HepG2 (cell line): ENCODE data around the gene MFN2. TPM values are rescaled to one million over a fixed set of nuclear protein-coding genes. Genes with fewer than 3 reads are reported as not detected.

ENCODE experiments used
- ATAC-seq: fragments of 200-7000 bp; cut with Tn5 transposase; 3 replicates; pipeline ENCODE4 v1.9.1; 2020; ENCODE audit warnings: mild to moderate bottlenecking, moderate library complexity
- BruUV-seq: library from RNA; stranded (reverse); fragments of 400-500 nt; replicated peaks from 2 replicates; lab custom pipeline; 2021; lab: Mats Ljungman, UMichigan
- CTCF ChIA-PET: fragments of 300-600 bp; formaldehyde crosslinking; extraction: SDS; loops from one replicate; lab custom pipeline; 2021; ENCODE audit warnings: low total read pairs, inconsistent platforms, low intra/inter-chr PET ratio; lab: Yijun Ruan, JAX
- POLR2A ChIA-PET: fragments of 350-600 bp; sonication (Branson Sonifier 250); formaldehyde crosslinking; loops from one replicate; lab custom pipeline; 2020; ENCODE audit warnings: antibody characterized with exemption, inconsistent platforms; lab: Yijun Ruan, JAX
- DNase-seq: peaks from one replicate; pipeline ENCODE4 v3.0.0-alpha.2; 2015; ENCODE audit warnings: low spot score
- FAIRE-seq: peaks from 3 replicates; lab custom pipeline; 2011; peaks lifted over from hg19 to GRCh38; lab: Jason Lieb, UNC
- H2AFZ ChIP-seq: one replicate; pipeline ENCODE4 v1.6.1; 2011; ENCODE audit warnings: low read length, inconsistent platforms
- H3K27ac ChIP-seq: fragments of 300-600 bp; 3 replicates; pipeline ENCODE4 v1.8.0; 2011; ENCODE audit warnings: mixed run types, mild to moderate bottlenecking, mixed read lengths, low read length, inconsistent platforms; ENCODE audit not compliant: insufficient read depth; ENCODE audit errors: extremely low read length
- H3K27me3 ChIP-seq, 2 experiments: fragments of 200-600 bp in 1 of 2; 2 replicates in 1 of 2; 3 replicates in 1 of 2; pipeline versions ENCODE4 v1.6.0 to v1.8.0; 2011; ENCODE audit warnings: low read length in 2 of 2, mild to moderate bottlenecking in 2 of 2, moderate library complexity in 2 of 2, inconsistent platforms in 1 of 2; ENCODE audit not compliant: insufficient read depth in 2 of 2, control insufficient read depth in 1 of 2
- H3K36me3 ChIP-seq, 2 experiments: fragments of 200-600 bp in 1 of 2; replicated peaks in 1 of 2; 2 replicates in 1 of 2; 3 replicates in 1 of 2; pipeline versions ENCODE4 v1.5.1 to v1.8.0; 2011; ENCODE audit warnings: low read length in 2 of 2, inconsistent platforms in 1 of 2; ENCODE audit not compliant: insufficient read depth in 2 of 2, control insufficient read depth in 1 of 2
- H3K4me1 ChIP-seq: 2 replicates; pipeline ENCODE4 v1.5.1; 2012; ENCODE audit warnings: low read length, inconsistent platforms; ENCODE audit not compliant: insufficient read depth
- H3K4me2 ChIP-seq: 2 replicates; pipeline ENCODE4 v1.6.0; 2011; ENCODE audit warnings: low read depth, low read length, inconsistent platforms
- H3K4me3 ChIP-seq, 3 experiments: fragments of 200-600 bp in 1 of 3; sonication (generic), shearing (Covaris generic) in 1 of 3; replicated peaks in 1 of 3; 2 replicates each; pipeline ENCODE4 v1.5.1; 2011 to 2016; ENCODE audit warnings: low read length in 3 of 3, inconsistent platforms in 2 of 3, low read depth in 2 of 3, mild to moderate bottlenecking in 2 of 3, control low read depth in 1 of 3, mixed read lengths in 1 of 3; ENCODE audit not compliant: insufficient read depth in 1 of 3
- H3K79me2 ChIP-seq: one replicate; pipeline ENCODE4 v1.6.1; 2011; ENCODE audit warnings: low read length, inconsistent platforms; ENCODE audit not compliant: insufficient read depth
- H3K9ac ChIP-seq: 2 replicates; pipeline ENCODE4 v1.6.0; 2011; ENCODE audit warnings: mild to moderate bottlenecking, low read depth, low read length, inconsistent platforms; ENCODE audit not compliant: insufficient read depth
- H3K9me3 ChIP-seq: 2 replicates; pipeline ENCODE4 v1.5.1; 2012; ENCODE audit warnings: mild to moderate bottlenecking, low read length
- H4K20me1 ChIP-seq: 2 replicates; pipeline ENCODE4 v1.6.0; 2011; ENCODE audit warnings: inconsistent platforms, mild to moderate bottlenecking, low read length, moderate library complexity; ENCODE audit not compliant: insufficient read depth
- FOSL2 ChIP-seq: sonication (generic); formaldehyde crosslinking; IDR thresholded peaks from 2 replicates; pipeline ENCODE4 v1.4.0; 2020; ENCODE audit warnings: missing genetic modification reagents
- FOXA1 ChIP-seq, 2 experiments: fragments of 450-650 bp in 1 of 2; sonication (generic) in 1 of 2; formaldehyde crosslinking in 1 of 2; IDR thresholded peaks; 2 replicates each; pipeline versions ENCODE4 v1.4.0 to v1.6.1; 2016 to 2020; ENCODE audit warnings: missing genetic modification reagents in 1 of 2
- MAFK ChIP-seq, 2 experiments: IDR thresholded peaks in 1 of 2; conservative IDR thresholded peaks in 1 of 2; 2 replicates each; pipeline ENCODE4 v1.6.1; 2011; ENCODE audit warnings: improper control_type of control experiment in 2 of 2, low read length in 2 of 2
- ZSCAN30 ChIP-seq: sonication (generic); formaldehyde crosslinking; IDR thresholded peaks from 2 replicates; pipeline ENCODE4 v1.5.0; 2020; ENCODE audit warnings: mild to moderate bottlenecking, missing genetic modification reagents
- WGBS: methylation state at CpG from one replicate; pipeline ENCODE4 v1.1.6; 2017; ENCODE audit warnings: low lambda C conversion rate; 5-methylcytosine and 5-hydroxymethylcytosine counted together
- in situ Hi-C: cut with HindIII; loops from 2 replicates; pipeline ENCODE4 v1.10.0; 2017; ENCODE audit warnings: low pct_unique_long_range_greater_than_20kb; ENCODE audit not compliant: extremely low pct_ligation_motif_present
- intact Hi-C: fragments of 100-400 bp; cut with micrococcal nuclease; formaldehyde crosslinking; loops from one replicate; pipeline ENCODE4 v1.10.0; 2022; ENCODE audit not compliant: unreplicated experiment
- polyA plus RNA-seq, 8 experiments: library from polyadenylated mRNA; depleted of rRNA in 3 of 8; stranded (reverse) in 7 of 8; unstranded in 1 of 8; fragments of >200 nt; fragmentation: Illumina TruSeq in 4 of 8; extraction: Trizol in 4 of 8; gene quantifications; 2 replicates each; pipeline versions ENCODE4 v1.2.1 to v1.2.3, GENCODE V29; 2011 to 2016; ENCODE audit warnings: low read depth in 4 of 8, missing spikeins in 1 of 8, mixed read lengths in 1 of 8; ENCODE audit not compliant: insufficient read depth in 1 of 8
- total RNA-seq, 5 experiments: library from RNA; depleted of rRNA; stranded (reverse); fragments of >200 nt; fragmentation: Illumina TruSeq; extraction: Trizol; gene quantifications; 2 replicates each; pipeline ENCODE4 v1.2.3, GENCODE V29; 2016; ENCODE audit warnings: low read depth in 1 of 5
- TF ChIP-seq, protein P1 (sequence below): sonication (generic); formaldehyde crosslinking; IDR thresholded peaks from 2 replicates; pipeline ENCODE4 v1.5.1; 2020; ENCODE audit warnings: mild to moderate bottlenecking, missing genetic modification reagents, moderate library complexity

The MFN2 gene
- total and polyA plus RNA-seq, 2 of the 13 experiments (the other 11 are each of a cell fraction or from before 2014, with no cell fraction given) = 38.7 to 60.9 TPM

DNA sequence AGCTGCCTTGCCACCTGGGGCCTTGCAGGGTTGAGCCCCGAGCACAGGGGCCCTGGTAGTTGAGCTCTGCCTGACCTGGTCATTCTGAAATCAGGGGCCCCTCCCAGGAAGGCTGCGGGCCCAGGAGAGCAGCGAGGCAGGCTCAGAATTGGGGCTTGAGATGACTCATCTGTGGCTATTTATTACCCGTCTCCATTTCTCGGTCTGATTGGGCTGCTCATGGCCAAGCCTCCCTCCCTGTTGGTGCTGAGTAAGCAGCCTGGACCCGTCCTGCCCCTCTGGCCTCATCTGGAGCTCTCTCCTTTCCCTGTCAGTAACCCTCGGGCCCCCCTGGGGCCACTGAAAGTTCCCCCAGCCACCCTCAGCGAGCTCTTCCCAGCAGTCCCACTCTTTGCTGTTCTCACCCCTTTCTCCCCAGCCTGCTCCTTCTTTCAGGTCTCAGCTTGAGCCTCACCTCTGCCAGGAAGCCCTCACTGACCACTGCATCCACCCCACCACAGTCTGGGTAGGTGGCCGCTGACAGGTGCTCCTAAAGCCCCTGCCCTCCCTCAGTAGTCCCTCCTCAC is 71.8 kb downstream of the MFN2 start:
- H3K27me3 ChIP-seq = peaks cover 5 to 41% of the 10 kb centered on the region in 2 experiments; a peak in 4 of 5 replicates
- H3K9me3 ChIP-seq = no peaks in the 10 kb centered on the region
- BruUV-seq = no TSS peak
- ATAC-seq (peak; percentile 30; the same call in 2 of the 3 replicates), DNase-seq (no peak), FAIRE-seq (no peak)
- intact Hi-C loops = no loop called here
- in situ Hi-C loops = no loop called here
- ChIA-PET POLR2A (no interaction called here), CTCF (no interaction called here)
- WGBS = 1% methylated on average over 6 of the region's 9 CpGs
- H3K27ac ChIP-seq = no peak overlapping the region
- H3K4me2 ChIP-seq = no peak overlapping the region
- no peak overlapping the region for H3K9ac ChIP-seq
- no peaks in the 10 kb centered on the region for H3K79me2 ChIP-seq
- no peak overlapping the region for H3K4me3 ChIP-seq
- no peak overlapping the region for H2AFZ ChIP-seq
- no peaks in the 10 kb centered on the region for H3K4me1 ChIP-seq
- no peaks in the 10 kb centered on the region for H4K20me1 ChIP-seq
- TF ChIP-seq FOXA1 (IDR thresholded peaks at IDR 0.05) (no peak), FOXA1 (CRISPR knock-in tag; IDR thresholded peaks at IDR 0.05) (no peak), FOSL2 (CRISPR knock-in tag) (peak; percentile 72), MAFK (conservative IDR thresholded peaks at IDR 0.05 in 1 of 2, IDR thresholded peaks at IDR 0.05 in 1 of 2; ENCODE audit: low read length in 2 of 2) (peak; percentile 45 to 67; a peak in 3 of 4 replicates)
- no peaks in the 10 kb centered on the region for H3K36me3 ChIP-seq

DNA sequence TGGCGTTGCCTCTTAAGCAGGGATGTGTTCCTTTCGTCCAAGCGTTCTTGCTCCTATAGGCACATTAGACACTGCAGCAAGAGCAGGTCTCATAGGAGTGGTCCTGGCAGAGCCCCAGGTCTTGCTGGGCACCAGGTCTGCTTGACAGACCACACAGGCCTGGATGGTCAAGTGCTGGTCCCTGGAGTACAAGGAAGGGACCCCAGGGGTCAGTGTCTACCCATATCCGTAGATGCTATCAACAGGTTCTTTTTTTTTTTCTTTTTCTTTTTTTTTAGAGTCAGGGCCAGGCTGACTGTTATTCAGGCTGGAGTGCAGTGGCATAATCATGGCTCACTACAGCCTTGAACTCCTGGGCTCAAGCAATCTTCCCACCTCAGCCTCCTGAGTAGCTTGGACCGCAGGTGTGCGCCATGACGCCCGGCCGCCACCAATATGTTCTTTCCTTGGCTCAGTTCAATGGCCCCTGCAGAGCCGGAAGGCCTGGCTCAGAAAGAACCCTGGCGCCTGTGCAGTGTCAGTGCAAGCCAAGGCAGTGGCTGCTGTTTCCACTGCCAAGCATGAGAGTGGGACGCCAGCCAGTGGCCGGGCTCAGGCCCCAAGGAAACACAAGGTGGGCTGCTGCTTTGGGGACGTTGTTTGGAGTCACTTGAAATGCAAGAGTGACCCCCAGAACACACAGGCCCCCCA is 72.9 kb downstream of the MFN2 start:
- no peak overlapping the region for H3K4me3 ChIP-seq
- no peaks in the 10 kb centered on the region for H3K9me3 ChIP-seq
- peaks cover 5 to 34% of the 10 kb centered on the region in 2 experiments; a peak in 4 of 5 replicates for H3K27me3 ChIP-seq
- H3K36me3 ChIP-seq = no peaks in the 10 kb centered on the region
- no peak overlapping the region for H3K27ac ChIP-seq
- intact Hi-C loops = no loop called here
- H3K4me2 ChIP-seq = no peak overlapping the region
- CTCF ChIA-PET = no interaction called here
- H4K20me1 ChIP-seq = no peaks in the 10 kb centered on the region
- no peak for DNase-seq
- 49% methylated on average over 10 of the region's 14 CpGs for WGBS
- TF ChIP-seq, protein P1, sequence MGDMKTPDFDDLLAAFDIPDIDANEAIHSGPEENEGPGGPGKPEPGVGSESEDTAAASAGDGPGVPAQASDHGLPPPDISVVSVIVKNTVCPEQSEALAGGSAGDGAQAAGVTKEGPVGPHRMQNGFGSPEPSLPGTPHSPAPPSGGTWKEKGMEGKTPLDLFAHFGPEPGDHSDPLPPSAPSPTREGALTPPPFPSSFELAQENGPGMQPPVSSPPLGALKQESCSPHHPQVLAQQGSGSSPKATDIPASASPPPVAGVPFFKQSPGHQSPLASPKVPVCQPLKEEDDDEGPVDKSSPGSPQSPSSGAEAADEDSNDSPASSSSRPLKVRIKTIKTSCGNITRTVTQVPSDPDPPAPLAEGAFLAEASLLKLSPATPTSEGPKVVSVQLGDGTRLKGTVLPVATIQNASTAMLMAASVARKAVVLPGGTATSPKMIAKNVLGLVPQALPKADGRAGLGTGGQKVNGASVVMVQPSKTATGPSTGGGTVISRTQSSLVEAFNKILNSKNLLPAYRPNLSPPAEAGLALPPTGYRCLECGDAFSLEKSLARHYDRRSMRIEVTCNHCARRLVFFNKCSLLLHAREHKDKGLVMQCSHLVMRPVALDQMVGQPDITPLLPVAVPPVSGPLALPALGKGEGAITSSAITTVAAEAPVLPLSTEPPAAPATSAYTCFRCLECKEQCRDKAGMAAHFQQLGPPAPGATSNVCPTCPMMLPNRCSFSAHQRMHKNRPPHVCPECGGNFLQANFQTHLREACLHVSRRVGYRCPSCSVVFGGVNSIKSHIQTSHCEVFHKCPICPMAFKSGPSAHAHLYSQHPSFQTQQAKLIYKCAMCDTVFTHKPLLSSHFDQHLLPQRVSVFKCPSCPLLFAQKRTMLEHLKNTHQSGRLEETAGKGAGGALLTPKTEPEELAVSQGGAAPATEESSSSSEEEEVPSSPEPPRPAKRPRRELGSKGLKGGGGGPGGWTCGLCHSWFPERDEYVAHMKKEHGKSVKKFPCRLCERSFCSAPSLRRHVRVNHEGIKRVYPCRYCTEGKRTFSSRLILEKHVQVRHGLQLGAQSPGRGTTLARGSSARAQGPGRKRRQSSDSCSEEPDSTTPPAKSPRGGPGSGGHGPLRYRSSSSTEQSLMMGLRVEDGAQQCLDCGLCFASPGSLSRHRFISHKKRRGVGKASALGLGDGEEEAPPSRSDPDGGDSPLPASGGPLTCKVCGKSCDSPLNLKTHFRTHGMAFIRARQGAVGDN (CRISPR knock-in tag) = 0 out of 2 replicates have a peak, but pooled peaks have one; percentile 13
- TF ChIP-seq ZSCAN30 (CRISPR knock-in tag) = no peak
- in situ Hi-C loops = no loop called here
- peak; percentile 80 for ATAC-seq
- no peak overlapping the region for H2AFZ ChIP-seq
- no TSS peak for BruUV-seq
- H3K9ac ChIP-seq = no peak overlapping the region
- no peaks in the 10 kb centered on the region for H3K4me1 ChIP-seq
- no peaks in the 10 kb centered on the region for H3K79me2 ChIP-seq
- no peak for FAIRE-seq
- POLR2A ChIA-PET = no interaction called here
